Fibroblast of skin of right biceps (primary cell): Measurements from ENCODE around the gene CDRT4.

Experiments
- DNase-seq: peaks from one replicate; pipeline ENCODE4 v3.0.0-alpha.2; 2013

The CDRT4 gene

GRCh38 chr17:15386083-15386482 lies 81.3 kb downstream of the CDRT4 start:
- no peak for DNase-seq
